SK-N-SH (cell line): Measurements from ENCODE around the gene PTK7. TPM values are rescaled to one million over a fixed set of nuclear protein-coding genes. Genes with fewer than 3 reads are reported as not detected.
A peak's percentile ranks its signal among the peaks of the same experiment; 100 is the strongest.

Source experiments
- CTCF ChIA-PET: fragments of 300-600, 350-600 bp; formaldehyde crosslinking; extraction: SDS; loops from one replicate; lab custom pipeline; 2021; lab: Yijun Ruan, JAX
- POLR2A ChIA-PET: fragments of 350-600 bp; sonication (Branson Sonifier 250); formaldehyde crosslinking; extraction: SDS; loops from one replicate; lab custom pipeline; 2020; ENCODE audit warnings: antibody characterized with exemption, inconsistent platforms; lab: Yijun Ruan, JAX
- DNase-seq: peaks from one replicate; pipeline ENCODE4 v3.0.0; 2012
- H2AFZ ChIP-seq: fragments of 200-600 bp; sonication (generic); 2 replicates; pipeline ENCODE4 v1.8.1; 2016; ENCODE audit warnings: antibody characterized with exemption, mild to moderate bottlenecking, low read depth
- H3F3A ChIP-seq: fragments of 200-600 bp; sonication (generic); replicated peaks from 2 replicates; pipeline ENCODE3; 2016; ENCODE audit warnings: antibody characterized with exemption, mild to moderate bottlenecking; ENCODE audit not compliant: insufficient read depth
- H3K27ac ChIP-seq, 2 experiments: fragments of 200-500 bp in 1 of 2; fragments of 200-600 bp in 1 of 2; sonication (Bioruptor generic) in 1 of 2; sonication (generic), shearing (Covaris generic) in 1 of 2; 2 replicates each; pipeline versions ENCODE4 v1.5.1 to v1.6.1; 2014 to 2016; ENCODE audit warnings: low read depth in 2 of 2, inconsistent platforms in 1 of 2, low read length in 1 of 2, mild to moderate bottlenecking in 1 of 2, mixed read lengths in 1 of 2
- H3K27me3 ChIP-seq: fragments of 200-600 bp; sonication (generic), shearing (Covaris generic); 2 replicates; pipeline ENCODE4 v1.6.1; 2016; ENCODE audit warnings: mixed run types; ENCODE audit not compliant: insufficient read depth
- H3K36me3 ChIP-seq, 2 experiments: fragments of 200-500 bp in 1 of 2; fragments of 200-600 bp in 1 of 2; sonication (Bioruptor generic) in 1 of 2; sonication (generic) in 1 of 2; replicated peaks in 1 of 2; 2 replicates each; pipeline versions ENCODE3 to v1.5.1; 2014 to 2016; ENCODE audit warnings: low read length in 1 of 2, mild to moderate bottlenecking in 1 of 2; ENCODE audit not compliant: insufficient read depth in 2 of 2, control insufficient read depth in 1 of 2
- H3K4me1 ChIP-seq, 2 experiments: fragments of 200-500 bp in 1 of 2; fragments of 200-600 bp in 1 of 2; sonication (Bioruptor generic) in 1 of 2; sonication (generic), shearing (Covaris generic) in 1 of 2; 2 replicates each; pipeline versions ENCODE4 v1.5.1 to v1.6.1; 2014 to 2016; ENCODE audit warnings: low read depth in 1 of 2, low read length in 1 of 2, mixed run types in 1 of 2; ENCODE audit not compliant: insufficient read depth in 2 of 2, control insufficient read depth in 1 of 2
- H3K4me2 ChIP-seq: fragments of 200-600 bp; sonication (generic), shearing (Covaris generic); 2 replicates; pipeline ENCODE4 v1.6.1; 2017; ENCODE audit warnings: mixed run types
- H3K4me3 ChIP-seq, 2 experiments: fragments of 200-500 bp in 1 of 2; fragments of 200-600 bp in 1 of 2; sonication (Bioruptor generic) in 1 of 2; sonication (generic), shearing (Covaris generic) in 1 of 2; 2 replicates each; pipeline versions ENCODE4 v1.5.1 to v1.8.1; 2014 to 2016; ENCODE audit warnings: low read depth in 2 of 2, inconsistent platforms in 1 of 2, low read length in 1 of 2, mild to moderate bottlenecking in 1 of 2, mixed read lengths in 1 of 2, moderate library complexity in 1 of 2
- H3K79me2 ChIP-seq: fragments of 200-600 bp; sonication (generic); 2 replicates; pipeline ENCODE4 v1.8.1; 2017; ENCODE audit warnings: mild to moderate bottlenecking; ENCODE audit not compliant: insufficient read depth
- H3K9ac ChIP-seq: fragments of 200-600 bp; sonication (generic); 2 replicates; pipeline ENCODE4 v1.6.1; 2017; ENCODE audit warnings: mixed run types
- H3K9me2 ChIP-seq: fragments of 200-600 bp; sonication (generic); 2 replicates; pipeline ENCODE4 v1.6.1; 2017; ENCODE audit warnings: mixed run types
- H3K9me3 ChIP-seq: fragments of 200-600 bp; sonication (generic); 2 replicates; pipeline ENCODE4 v1.6.1; 2017; ENCODE audit warnings: mixed run types, mild to moderate bottlenecking, moderate library complexity
- H4K20me1 ChIP-seq: fragments of 200-600 bp; sonication (generic); 2 replicates; pipeline ENCODE4 v1.6.1; 2017; ENCODE audit warnings: mild to moderate bottlenecking, mixed run types; ENCODE audit not compliant: insufficient read depth
- GATA2 ChIP-seq: sonication (generic); formaldehyde crosslinking; IDR thresholded peaks from 2 replicates; pipeline ENCODE4 v1.5.0; 2020; ENCODE audit warnings: mild to moderate bottlenecking, missing genetic modification reagents
- NFIC ChIP-seq: IDR thresholded peaks from 2 replicates; pipeline ENCODE4 v1.4.0; 2012; ENCODE audit warnings: borderline replicate concordance
- PBX3 ChIP-seq: IDR thresholded peaks from 2 replicates; pipeline ENCODE4; 2012
- POLR2AphosphoS5 ChIP-seq: IDR thresholded peaks from 2 replicates; pipeline ENCODE4 v1.6.1; 2012; ENCODE audit warnings: low read depth, low read length
- RFX5 ChIP-seq: IDR thresholded peaks from 2 replicates; pipeline ENCODE4 v1.6.1; 2012; ENCODE audit warnings: mild to moderate bottlenecking, improper control_type of control experiment, low read length
- SIN3A ChIP-seq: IDR thresholded peaks from 2 replicates; pipeline ENCODE4 v1.6.1; 2012; ENCODE audit warnings: low read depth, mild to moderate bottlenecking, low read length, moderate library complexity, borderline replicate concordance
- USF2 ChIP-seq: fragments of 150-350 bp; IDR thresholded peaks from 2 replicates; pipeline ENCODE4 v1.6.1; 2017; ENCODE audit warnings: antibody characterized with exemption, low read length, low read depth, borderline replicate concordance
- WGBS: methylation state at CpG from one replicate; pipeline ENCODE4 v1.1.6; 2017; ENCODE audit warnings: low lambda C conversion rate; 5-methylcytosine and 5-hydroxymethylcytosine counted together
- polyA plus RNA-seq, 3 experiments: library from polyadenylated mRNA; depleted of rRNA; stranded (reverse); fragments of >200 nt; gene quantifications; 2 replicates each; pipeline ENCODE4 v1.2.3, GENCODE V29; 2012
- TF ChIP-seq, protein P1 (sequence below): fragments of 150-350 bp; IDR thresholded peaks from 2 replicates; pipeline ENCODE4 v1.6.1; 2016; ENCODE audit warnings: mild to moderate bottlenecking, low read depth, low read length
- TF ChIP-seq, protein P2 (sequence below): IDR thresholded peaks from 2 replicates; pipeline ENCODE4 v1.4.0; 2012; ENCODE audit warnings: low read depth, borderline replicate concordance

The PTK7 gene
- polyA plus RNA-seq, 1 of the 3 experiments (the other 2 are of a cell fraction): 105 TPM

- TF ChIP-seq NFIC (peak; percentile 36; the same call in 1 of the 2 replicates), POLR2AphosphoS5 (peak; percentile 93), SIN3A (peak; percentile 88), PBX3 (peak; percentile 70), GATA2 (CRISPR knock-in tag) (no peak), USF2 (0 out of 2 replicates have a peak, but pooled peaks have one; percentile 8), RFX5 (peak; percentile 59; the same call in 1 of the 2 replicates)
- TF ChIP-seq, protein P1, sequence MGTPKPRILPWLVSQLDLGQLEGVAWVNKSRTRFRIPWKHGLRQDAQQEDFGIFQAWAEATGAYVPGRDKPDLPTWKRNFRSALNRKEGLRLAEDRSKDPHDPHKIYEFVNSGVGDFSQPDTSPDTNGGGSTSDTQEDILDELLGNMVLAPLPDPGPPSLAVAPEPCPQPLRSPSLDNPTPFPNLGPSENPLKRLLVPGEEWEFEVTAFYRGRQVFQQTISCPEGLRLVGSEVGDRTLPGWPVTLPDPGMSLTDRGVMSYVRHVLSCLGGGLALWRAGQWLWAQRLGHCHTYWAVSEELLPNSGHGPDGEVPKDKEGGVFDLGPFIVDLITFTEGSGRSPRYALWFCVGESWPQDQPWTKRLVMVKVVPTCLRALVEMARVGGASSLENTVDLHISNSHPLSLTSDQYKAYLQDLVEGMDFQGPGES: no peak
Observed at GRCh38 chr6:43053545-43054205, 22.4 kb upstream of the PTK7 start, which contains the start of gene CUL7 (continued).

DNA sequence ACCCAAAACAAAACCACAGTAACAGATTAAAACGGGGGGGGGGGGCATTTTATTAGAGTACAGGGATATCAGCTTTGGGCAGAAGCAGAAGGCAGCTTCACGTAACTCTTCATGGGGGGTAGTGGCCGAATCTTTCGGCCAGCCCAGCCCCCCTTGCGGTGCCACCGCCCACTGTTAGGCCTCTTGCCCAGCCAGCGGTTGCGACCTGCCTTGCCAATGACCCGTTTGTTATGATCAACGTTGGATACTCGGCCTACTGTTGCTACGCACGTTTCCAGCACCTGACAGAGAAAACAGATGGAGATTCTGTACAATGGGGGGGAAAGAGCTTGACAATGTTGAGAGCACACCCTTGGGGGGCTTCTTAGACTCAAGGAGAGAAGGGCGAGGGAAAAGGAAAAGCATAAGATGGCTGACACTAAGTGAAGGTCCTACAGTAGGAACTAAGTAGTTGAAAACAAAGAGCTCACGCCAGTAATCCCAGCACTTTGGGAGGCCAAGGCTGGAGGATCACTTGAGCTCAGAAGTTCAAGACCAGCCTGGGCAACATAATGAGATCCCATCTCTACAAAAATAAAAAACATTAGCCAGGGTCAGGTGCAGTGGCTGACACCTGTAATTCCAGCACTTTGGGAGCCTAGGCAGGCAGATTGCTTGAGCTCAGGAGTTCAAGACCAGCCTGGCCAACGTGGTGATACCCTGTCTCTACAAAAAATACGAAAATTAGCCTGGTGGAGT is 21.7 kb upstream of the PTK7 start:
- H2AFZ ChIP-seq: 0 out of 2 replicates have a peak overlapping the region, but pooled peaks have one; percentile 1
- no peaks in the 10 kb centered on the region for H3K9me3 ChIP-seq
- H3K9me2 ChIP-seq: no peaks in the 10 kb centered on the region
- 70% methylated on average over 17 of the region's 17 CpGs for WGBS
- H3K27me3 ChIP-seq: no peaks in the 10 kb centered on the region
- TF ChIP-seq, protein P2, sequence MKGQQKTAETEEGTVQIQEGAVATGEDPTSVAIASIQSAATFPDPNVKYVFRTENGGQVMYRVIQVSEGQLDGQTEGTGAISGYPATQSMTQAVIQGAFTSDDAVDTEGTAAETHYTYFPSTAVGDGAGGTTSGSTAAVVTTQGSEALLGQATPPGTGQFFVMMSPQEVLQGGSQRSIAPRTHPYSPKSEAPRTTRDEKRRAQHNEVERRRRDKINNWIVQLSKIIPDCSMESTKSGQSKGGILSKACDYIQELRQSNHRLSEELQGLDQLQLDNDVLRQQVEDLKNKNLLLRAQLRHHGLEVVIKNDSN: no peak
- ChIA-PET CTCF (interaction anchor here (0.9 to 1.7 kb wide), 8 partner anchors 9 to 153 kb away, joined by 3 to 8 read pairs (median 4); no protein-coding TSS in a partner anchor), POLR2A (interaction anchor here (0.6 to 2.5 kb wide), 19 partner anchors 10 to 522 kb away, joined by 3 to 8 read pairs (median 4); partner anchors contain the start of genes CNPY3, KLHDC3, MEA1 and PPP2R5D)
- H3K4me3 ChIP-seq: peak overlapping the region; percentile 78 to 95
- peak; percentile 50 for DNase-seq
- H3K36me3 ChIP-seq: peaks cover 7 to 31% of the 10 kb centered on the region in 2 experiments
- H3F3A ChIP-seq: peaks cover 11% of the 10 kb centered on the region
- H3K27ac ChIP-seq: peak overlapping the region; percentile 87 to 88
- no peaks in the 10 kb centered on the region for H4K20me1 ChIP-seq
- H3K9ac ChIP-seq: peak overlapping the region; percentile 98; the same call in 1 of the 2 replicates
- peaks cover 11 to 33% of the 10 kb centered on the region in 2 experiments for H3K4me1 ChIP-seq
- peaks cover 67% of the 10 kb centered on the region for H3K79me2 ChIP-seq
- peak overlapping the region; percentile 99 for H3K4me2 ChIP-seq
